ENCODE results near the gene TAF4. TPM values are rescaled to one million over a fixed set of nuclear protein-coding genes. Genes with fewer than 3 reads are reported as not detected.

Gene TAF4
- total and polyA plus RNA-seq, 2 of the 13 experiments (the other 11 are each of a cell fraction or from before 2014, with no cell fraction given): 5.9 to 12.0 TPM

- no peak for TF ChIP-seq ZBTB26 (CRISPR knock-in tag; IDR thresholded peaks at IDR 0.05; ENCODE audit: borderline replicate concordance)
- TF ChIP-seq MBNL3 (CRISPR knock-in tag; conservative IDR thresholded peaks at IDR 0.05): no peak
- TF ChIP-seq SIN3A (IDR thresholded peaks at IDR 0.05; ENCODE audit: borderline replicate concordance, low read depth, low read length): no peak
- no peak for TF ChIP-seq NBN (conservative IDR thresholded peaks at IDR 0.05)
- TF ChIP-seq BCL3 (CRISPR knock-in tag; IDR thresholded peaks at IDR 0.05): 0 out of 2 replicates have a peak, but pooled peaks have one; percentile 33
- no peak for TF ChIP-seq ZNF383 (CRISPR knock-in tag; IDR thresholded peaks at IDR 0.05; ENCODE audit: borderline replicate concordance)
- no peak for TF ChIP-seq ZNF234 (CRISPR knock-in tag; conservative IDR thresholded peaks at IDR 0.05)
- no peak for TF ChIP-seq ZNF557 (CRISPR knock-in tag; IDR thresholded peaks at IDR 0.05)
- TF ChIP-seq PAF1 (CRISPR knock-in tag; IDR thresholded peaks at IDR 0.05): no peak
- TF ChIP-seq MAFF (IDR thresholded peaks at IDR 0.05; ENCODE audit: low read depth, low read length): no peak
- no peak for TF ChIP-seq HHEX (CRISPR knock-in tag; IDR thresholded peaks at IDR 0.05)
- no peak for TF ChIP-seq SMAD1 (CRISPR knock-in tag; IDR thresholded peaks at IDR 0.05; ENCODE audit: borderline replicate concordance, low read depth)
- no peak for TF ChIP-seq HMGXB4 (CRISPR knock-in tag; IDR thresholded peaks at IDR 0.05; ENCODE audit: borderline replicate concordance in 1 of 2, low read depth in 1 of 2)
- no peak for TF ChIP-seq KMT2B (CRISPR knock-in tag; IDR thresholded peaks at IDR 0.05)
- TF ChIP-seq ZNF605 (CRISPR knock-in tag; IDR thresholded peaks at IDR 0.05): no peak
- TF ChIP-seq FOSL2 (CRISPR knock-in tag; IDR thresholded peaks at IDR 0.05): no peak
- TF ChIP-seq ZFY (CRISPR knock-in tag; IDR thresholded peaks at IDR 0.05): 0 out of 2 replicates have a peak, but pooled peaks have one; percentile 1
- TF ChIP-seq ZNF567 (CRISPR knock-in tag; IDR thresholded peaks at IDR 0.05; ENCODE audit: borderline replicate concordance): no peak
Observed at GRCh38 chr20:61966492-61967244, 99.0 kb downstream of the TAF4 start (continued).

Measured in HepG2 (cell line).